CD14-positive monocyte (primary cell): ENCODE results near the gene ACACB. TPM values are rescaled to one million over a fixed set of nuclear protein-coding genes. Genes with fewer than 3 reads are reported as not detected.

ENCODE experiments used
- DNase-seq, 3 donors: peaks; one replicate each; pipeline ENCODE4 v3.0.0-alpha.2; 2011 to 2022
- H2AFZ ChIP-seq: 2 replicates; pipeline ENCODE4 v1.6.0; 2012; ENCODE audit warnings: mild to moderate bottlenecking, low read depth, low read length, inconsistent platforms; ENCODE audit not compliant: insufficient read depth, poor library complexity, severe bottlenecking
- H3K27ac ChIP-seq, 2 donors: 1 replicate in 1 of 2; 2 replicates in 1 of 2; pipeline ENCODE4 v1.5.1; 2012 to 2013; ENCODE audit warnings: low read length in 2 of 2, control low read depth in 1 of 2, inconsistent platforms in 1 of 2, low read depth in 1 of 2, mild to moderate bottlenecking in 1 of 2
- H3K27me3 ChIP-seq, 2 donors: one replicate each; pipeline versions ENCODE4 v1.6.0 to v1.6.1; 2011 to 2013; ENCODE audit warnings: low read length in 2 of 2; ENCODE audit not compliant: control insufficient read depth in 2 of 2, insufficient read depth in 2 of 2
- H3K36me3 ChIP-seq, 2 donors: replicated peaks in 1 of 2; 1 replicate in 1 of 2; 2 replicates in 1 of 2; pipeline versions ENCODE4 v1.5.1 to v1.6.1; 2012 to 2013; ENCODE audit warnings: low read length in 2 of 2, control low read depth in 1 of 2, inconsistent platforms in 1 of 2, mild to moderate bottlenecking in 1 of 2; ENCODE audit not compliant: insufficient read depth in 2 of 2, control insufficient read depth in 1 of 2
- H3K4me1 ChIP-seq, 2 donors: 1 replicate in 1 of 2; 2 replicates in 1 of 2; pipeline versions ENCODE4 v1.5.1 to v1.6.1; 2012 to 2013; ENCODE audit warnings: low read length in 2 of 2, control low read depth in 1 of 2, inconsistent platforms in 1 of 2, mild to moderate bottlenecking in 1 of 2, moderate library complexity in 1 of 2; ENCODE audit not compliant: insufficient read depth in 2 of 2, control insufficient read depth in 1 of 2
- H3K4me2 ChIP-seq: replicated peaks from 2 replicates; pipeline ENCODE3; 2012; ENCODE audit warnings: low read length, moderate library complexity, mild to moderate bottlenecking; ENCODE audit not compliant: poor library complexity, severe bottlenecking; ENCODE audit errors: extremely low read depth
- H3K4me3 ChIP-seq, 3 experiments: fragments of 200-600 bp in 1 of 3; sonication (generic) in 1 of 3; replicated peaks in 1 of 3; 1 replicate in 2 of 3; 2 replicates in 1 of 3; pipeline ENCODE4 v1.5.1; 2011 to 2013; ENCODE audit warnings: low read length in 3 of 3, mild to moderate bottlenecking in 3 of 3, control low read depth in 2 of 3, low read depth in 2 of 3, inconsistent platforms in 1 of 3, moderate library complexity in 1 of 3
- H3K79me2 ChIP-seq: 2 replicates; pipeline ENCODE4 v1.6.0; 2012; ENCODE audit warnings: mild to moderate bottlenecking, control low read depth, inconsistent platforms, low read length, moderate library complexity; ENCODE audit not compliant: insufficient read depth
- H3K9ac ChIP-seq: 2 replicates; pipeline ENCODE4 v1.6.0; 2017; ENCODE audit warnings: low read length, mild to moderate bottlenecking; ENCODE audit not compliant: insufficient read depth, poor library complexity, severe bottlenecking
- H3K9me3 ChIP-seq, 2 donors: replicated peaks in 1 of 2; 1 replicate in 1 of 2; 2 replicates in 1 of 2; pipeline versions ENCODE4 v1.5.1 to v1.6.1; 2012 to 2013; ENCODE audit warnings: low read length in 2 of 2, control low read depth in 1 of 2; ENCODE audit not compliant: control insufficient read depth in 1 of 2, insufficient read depth in 1 of 2
- H4K20me1 ChIP-seq: 2 replicates; pipeline ENCODE4 v1.6.0; 2012; ENCODE audit warnings: mild to moderate bottlenecking, low read length, control low read depth, moderate library complexity; ENCODE audit not compliant: insufficient read depth
- H3K27ac Mint-ChIP-seq, 7 donors: one replicate each; pipeline ENCODE4 v1.8.0; 2020; ENCODE audit warnings: mild to moderate bottlenecking in 7 of 7, mixed read lengths in 7 of 7, moderate library complexity in 6 of 7, inconsistent platforms in 2 of 7
- H3K27me3 Mint-ChIP-seq, 3 donors: one replicate each; pipeline ENCODE4 v1.8.0; 2021 to 2022; ENCODE audit warnings: low read depth in 3 of 3, mild to moderate bottlenecking in 3 of 3, mixed read lengths in 3 of 3, moderate library complexity in 3 of 3, inconsistent platforms in 1 of 3
- H3K36me3 Mint-ChIP-seq, 2 donors: one replicate each; pipeline ENCODE4 v1.8.0; 2020; ENCODE audit warnings: mixed read lengths in 2 of 2, inconsistent platforms in 1 of 2, mild to moderate bottlenecking in 1 of 2
- H3K4me1 Mint-ChIP-seq: one replicate; pipeline ENCODE4 v1.8.0; 2020; ENCODE audit warnings: mild to moderate bottlenecking, mixed read lengths
- H3K4me3 Mint-ChIP-seq, 2 donors: one replicate each; pipeline ENCODE4 v1.8.0; 2020; ENCODE audit warnings: mild to moderate bottlenecking in 2 of 2, mixed read lengths in 2 of 2, moderate library complexity in 1 of 2
- H3K9me3 Mint-ChIP-seq, 7 donors: one replicate each; pipeline ENCODE4 v1.8.0; 2020 to 2022; ENCODE audit warnings: mixed read lengths in 7 of 7, mild to moderate bottlenecking in 6 of 7, moderate library complexity in 6 of 7, inconsistent platforms in 2 of 7
- WGBS: methylation state at CpG from one replicate; pipeline ENCODE4 v1.1.5; 2013; ENCODE audit warnings: missing lambda C conversion rate; ENCODE audit not compliant: insufficient coverage; 5-methylcytosine and 5-hydroxymethylcytosine counted together
- intact Hi-C, 2 donors: fragments of 100-400 bp; cut with micrococcal nuclease; formaldehyde crosslinking; loops; one replicate each; pipeline versions ENCODE4 v1.15.0 to v1.15.1; 2023
- polyA plus RNA-seq, 3 donors: library from polyadenylated mRNA; depleted of rRNA in 1 of 3; unstranded in 2 of 3; stranded (reverse) in 1 of 3; fragments of 300-500 nt in 2 of 3; fragments of >200 nt in 1 of 3; fragmentation: Illumina TruSeq in 2 of 3; gene quantifications; 1 replicate in 2 of 3; 2 replicates in 1 of 3; pipeline ENCODE4 v1.2.3, GENCODE V29; 2012 to 2021
- TF ChIP-seq, protein P1 (sequence below): fragments of 200-600 bp; IDR thresholded peaks from one replicate; pipeline ENCODE4 v1.8.0; 2022; ENCODE audit warnings: antibody characterized with exemption, mild to moderate bottlenecking

Gene ACACB
- polyA plus RNA-seq, 3 donors, result 0.14 to 5.0 (median 1.9) TPM

GRCh38 chr12:109147954-109148353 is 31.6 kb downstream of the ACACB start:
- Histone ChIP-seq H4K20me1 (no peaks in the 10 kb centered on the region), H3K4me3 (no peak overlapping the region), H3K36me3 (no peaks in the 10 kb centered on the region), H3K79me2 (no peaks in the 10 kb centered on the region), H3K9ac (no peak overlapping the region), H3K4me1 (no peaks in the 10 kb centered on the region), H2AFZ (no peak overlapping the region), H3K4me2 (no peak overlapping the region), H3K27me3 (no peaks in the 10 kb centered on the region), H3K27ac (no peak overlapping the region), H3K9me3 (no peaks in the 10 kb centered on the region)
- H3K9me3 Mint-ChIP-seq, result peaks cover 0 to 3% (median 0%) of the 10 kb centered on the region in 7 donors
- DNase-seq, result no peak
- intact Hi-C loops, result no loop called here
- H3K36me3 Mint-ChIP-seq, result no peaks in the 10 kb centered on the region
- H3K4me3 Mint-ChIP-seq, result no peak overlapping the region
- H3K27ac Mint-ChIP-seq, result peak overlapping the region in 1 of 7 donors; percentile 54
- WGBS, result no CpG with 5 or more reads among the region's 2 CpGs
- H3K4me1 Mint-ChIP-seq, result no peaks in the 10 kb centered on the region
- TF ChIP-seq, protein P1, sequence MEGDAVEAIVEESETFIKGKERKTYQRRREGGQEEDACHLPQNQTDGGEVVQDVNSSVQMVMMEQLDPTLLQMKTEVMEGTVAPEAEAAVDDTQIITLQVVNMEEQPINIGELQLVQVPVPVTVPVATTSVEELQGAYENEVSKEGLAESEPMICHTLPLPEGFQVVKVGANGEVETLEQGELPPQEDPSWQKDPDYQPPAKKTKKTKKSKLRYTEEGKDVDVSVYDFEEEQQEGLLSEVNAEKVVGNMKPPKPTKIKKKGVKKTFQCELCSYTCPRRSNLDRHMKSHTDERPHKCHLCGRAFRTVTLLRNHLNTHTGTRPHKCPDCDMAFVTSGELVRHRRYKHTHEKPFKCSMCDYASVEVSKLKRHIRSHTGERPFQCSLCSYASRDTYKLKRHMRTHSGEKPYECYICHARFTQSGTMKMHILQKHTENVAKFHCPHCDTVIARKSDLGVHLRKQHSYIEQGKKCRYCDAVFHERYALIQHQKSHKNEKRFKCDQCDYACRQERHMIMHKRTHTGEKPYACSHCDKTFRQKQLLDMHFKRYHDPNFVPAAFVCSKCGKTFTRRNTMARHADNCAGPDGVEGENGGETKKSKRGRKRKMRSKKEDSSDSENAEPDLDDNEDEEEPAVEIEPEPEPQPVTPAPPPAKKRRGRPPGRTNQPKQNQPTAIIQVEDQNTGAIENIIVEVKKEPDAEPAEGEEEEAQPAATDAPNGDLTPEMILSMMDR, result no peak
- H3K27me3 Mint-ChIP-seq, result peaks cover 0 to 6% (median 2%) of the 10 kb centered on the region in 3 donors

GRCh38 chr12:109150124-109150640 is 33.8 kb downstream of the ACACB start:
- no peak overlapping the region for H3K4me3 Mint-ChIP-seq
- TF ChIP-seq, protein P1, result no peak

More at GRCh38 chr12:109150124-109150640, 33.8 kb downstream of the ACACB start:
- peaks cover 13% of the 10 kb centered on the region for H3K4me1 Mint-ChIP-seq
- H2AFZ ChIP-seq, result no peak overlapping the region
- H3K36me3 ChIP-seq, result no peaks in the 10 kb centered on the region
- H3K4me3 ChIP-seq, result no peak overlapping the region
- no peak overlapping the region for H3K27ac ChIP-seq
- no peaks in the 10 kb centered on the region for H3K79me2 ChIP-seq
- intact Hi-C loops, result no loop called here
- no peaks in the 10 kb centered on the region for H3K9me3 ChIP-seq
- H3K9ac ChIP-seq, result no peak overlapping the region
- no peak overlapping the region for H3K4me2 ChIP-seq
- no peaks in the 10 kb centered on the region for H3K36me3 Mint-ChIP-seq
- H3K27ac Mint-ChIP-seq, result no peak overlapping the region
- peaks cover 0 to 4% of the 10 kb centered on the region in 2 donors for H3K27me3 ChIP-seq
- peaks cover 11 to 12% of the 10 kb centered on the region in 2 donors for H3K4me1 ChIP-seq
- no peak for DNase-seq
- H3K9me3 Mint-ChIP-seq, result peaks cover 0 to 3% (median 0%) of the 10 kb centered on the region in 7 donors
- no peaks in the 10 kb centered on the region for H4K20me1 ChIP-seq
- peaks cover 6 to 16% (median 9%) of the 10 kb centered on the region in 3 donors for H3K27me3 Mint-ChIP-seq
- 97% methylated on average over 9 of the region's 9 CpGs for WGBS
